Measurements from ENCODE around the gene CFAP73.

CFAP73 gene

DNA sequence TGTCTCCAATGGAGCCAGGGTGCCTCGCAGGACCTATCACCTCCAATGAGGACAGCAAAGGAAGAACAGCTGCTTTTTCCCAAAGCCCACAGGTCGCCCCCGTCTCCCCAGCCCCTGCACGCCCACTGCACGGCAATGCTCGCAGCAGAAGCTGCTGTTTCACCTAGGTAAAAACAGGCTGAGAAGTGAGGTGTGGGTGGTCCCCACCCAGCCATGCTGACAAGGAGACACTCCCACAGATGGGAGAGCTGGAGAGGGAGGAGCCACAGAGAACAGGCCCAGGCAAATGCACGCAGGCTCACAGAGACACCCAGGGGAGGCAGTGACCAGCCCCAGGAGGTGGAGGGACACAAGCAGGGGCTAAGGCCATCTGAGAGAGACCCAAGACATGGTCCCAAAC is 10.4 kb downstream of the CFAP73 start:
- no peak for DNase-seq (ENCODE audit: low spot score)
- TF ChIP-seq, protein P1, sequence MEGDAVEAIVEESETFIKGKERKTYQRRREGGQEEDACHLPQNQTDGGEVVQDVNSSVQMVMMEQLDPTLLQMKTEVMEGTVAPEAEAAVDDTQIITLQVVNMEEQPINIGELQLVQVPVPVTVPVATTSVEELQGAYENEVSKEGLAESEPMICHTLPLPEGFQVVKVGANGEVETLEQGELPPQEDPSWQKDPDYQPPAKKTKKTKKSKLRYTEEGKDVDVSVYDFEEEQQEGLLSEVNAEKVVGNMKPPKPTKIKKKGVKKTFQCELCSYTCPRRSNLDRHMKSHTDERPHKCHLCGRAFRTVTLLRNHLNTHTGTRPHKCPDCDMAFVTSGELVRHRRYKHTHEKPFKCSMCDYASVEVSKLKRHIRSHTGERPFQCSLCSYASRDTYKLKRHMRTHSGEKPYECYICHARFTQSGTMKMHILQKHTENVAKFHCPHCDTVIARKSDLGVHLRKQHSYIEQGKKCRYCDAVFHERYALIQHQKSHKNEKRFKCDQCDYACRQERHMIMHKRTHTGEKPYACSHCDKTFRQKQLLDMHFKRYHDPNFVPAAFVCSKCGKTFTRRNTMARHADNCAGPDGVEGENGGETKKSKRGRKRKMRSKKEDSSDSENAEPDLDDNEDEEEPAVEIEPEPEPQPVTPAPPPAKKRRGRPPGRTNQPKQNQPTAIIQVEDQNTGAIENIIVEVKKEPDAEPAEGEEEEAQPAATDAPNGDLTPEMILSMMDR (IDR thresholded peaks at IDR 0.05; ENCODE audit: extremely low read depth, missing control alignments): no peak

DNA sequence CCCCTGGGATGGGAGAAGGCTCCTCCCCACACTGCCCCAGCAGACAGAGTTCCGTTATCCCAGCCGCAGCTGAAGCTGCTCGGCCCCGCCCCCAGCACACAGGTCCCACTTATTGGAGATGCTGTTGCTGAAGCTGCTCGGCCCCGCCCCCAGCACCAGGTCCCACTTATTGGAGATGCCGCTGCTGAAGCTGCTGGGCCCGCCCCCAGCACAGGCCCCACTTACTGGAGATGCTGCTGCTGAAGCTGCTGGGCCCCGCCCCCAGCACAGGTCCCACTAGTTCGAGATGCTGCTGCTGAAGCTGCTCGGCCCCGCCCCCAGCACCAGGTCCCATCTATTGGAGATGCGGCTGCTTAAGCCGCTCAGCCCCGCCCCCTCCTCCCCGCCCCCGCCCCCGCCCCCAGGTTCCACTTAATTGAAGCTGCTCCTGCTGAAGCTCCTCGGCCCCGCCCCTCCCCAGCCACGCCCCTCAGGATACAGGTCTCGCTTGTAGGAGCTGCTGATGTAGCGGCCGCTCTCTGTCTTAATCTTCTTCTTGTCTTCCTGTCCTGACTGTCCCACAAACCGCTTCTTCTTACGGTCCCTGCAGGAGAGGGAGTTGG is 12.0 kb downstream of the CFAP73 start:
- TF ChIP-seq, protein P1 (IDR thresholded peaks at IDR 0.05; ENCODE audit: extremely low read depth, missing control alignments): no peak
- DNase-seq (ENCODE audit: low spot score): peak; percentile 66

DNA sequence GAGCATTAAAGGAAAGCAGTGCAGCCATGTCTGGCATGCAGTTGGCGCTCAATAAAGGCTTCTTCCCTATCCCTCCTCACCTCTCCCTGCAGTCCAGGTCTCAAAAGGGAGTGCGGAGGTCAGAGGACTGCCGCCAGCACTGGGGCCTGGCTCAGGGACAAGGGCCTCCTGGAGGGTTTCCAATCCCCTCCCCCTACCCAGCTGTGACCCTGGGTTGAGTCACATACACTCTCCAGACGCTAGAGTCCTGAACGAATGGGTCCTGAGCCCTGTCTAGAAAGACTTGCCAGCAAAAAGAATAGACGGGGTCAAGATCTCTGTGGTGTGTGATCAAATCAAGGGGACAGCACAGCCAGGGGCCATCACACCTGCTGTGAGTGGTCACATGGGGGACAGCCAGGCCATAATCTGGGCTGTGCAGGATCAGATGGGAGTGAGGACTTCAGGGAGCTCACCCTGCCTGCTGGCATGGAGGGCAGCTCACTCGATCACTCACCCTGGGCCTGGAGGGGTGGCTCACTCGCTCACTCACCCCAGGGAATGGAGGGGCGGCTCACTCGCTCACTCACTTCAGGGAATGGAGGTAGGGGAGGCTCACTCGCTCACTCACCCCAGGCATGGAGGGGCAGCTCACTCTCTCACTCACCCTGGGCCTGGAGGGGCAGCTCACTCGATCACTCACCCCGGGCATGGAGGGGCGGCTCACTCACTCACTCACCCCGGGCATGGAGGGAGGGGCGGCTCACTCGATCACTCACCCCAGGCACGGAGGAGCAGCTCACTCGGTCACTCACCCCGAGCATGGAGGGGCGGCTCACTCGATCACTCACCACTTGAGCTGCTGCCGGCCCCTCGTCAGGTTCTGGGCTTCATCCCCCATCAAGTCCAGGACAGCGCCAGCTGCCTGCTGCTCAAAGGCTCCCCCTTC is 12.8 kb downstream of the CFAP73 start:
- no peak for DNase-seq (ENCODE audit: low spot score)
- TF ChIP-seq, protein P1 (IDR thresholded peaks at IDR 0.05; ENCODE audit: extremely low read depth, missing control alignments): no peak

DNA sequence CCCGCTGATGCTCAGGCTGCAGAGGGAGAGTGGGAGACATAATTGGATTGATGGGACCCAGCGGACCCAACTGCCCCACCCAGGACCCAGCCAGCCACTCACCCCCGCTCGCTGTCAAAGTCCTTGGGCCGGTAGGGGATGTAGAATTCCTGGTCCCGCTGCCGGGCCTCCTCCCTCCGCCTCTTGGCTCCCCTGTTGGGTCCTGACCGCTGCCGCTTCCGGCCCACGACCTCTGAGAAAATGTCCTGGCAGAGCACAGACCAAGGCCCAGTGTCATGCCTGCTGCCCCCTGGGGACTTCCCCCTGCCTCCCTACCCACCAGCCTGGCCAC is 13.5 kb downstream of the CFAP73 start:
- TF ChIP-seq, protein P1 (IDR thresholded peaks at IDR 0.05; ENCODE audit: extremely low read depth, missing control alignments): no peak
- DNase-seq (ENCODE audit: low spot score): no peak

DNA sequence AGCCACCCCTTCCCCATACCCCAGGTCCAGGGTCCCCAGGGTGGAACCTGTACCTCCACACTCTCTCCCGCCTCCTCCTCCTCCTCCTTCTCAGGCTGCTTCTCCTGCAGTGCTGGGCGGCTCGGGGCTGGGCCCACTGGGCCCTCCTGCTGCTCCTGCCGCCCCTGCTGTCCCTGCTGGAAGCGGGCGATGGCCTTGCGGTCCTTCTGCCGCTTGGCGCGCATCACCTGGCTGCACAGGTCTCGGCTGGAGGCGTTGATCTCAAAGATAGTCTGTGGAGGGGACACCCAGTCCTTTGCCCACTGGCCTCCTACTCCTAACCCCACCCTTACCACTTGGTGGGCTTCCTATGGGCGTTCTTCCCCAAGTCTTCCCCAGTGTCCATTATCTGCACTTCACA is 14.5 kb downstream of the CFAP73 start:
- TF ChIP-seq, protein P1 (IDR thresholded peaks at IDR 0.05; ENCODE audit: extremely low read depth, missing control alignments): no peak
- DNase-seq (ENCODE audit: low spot score): no peak

DNA sequence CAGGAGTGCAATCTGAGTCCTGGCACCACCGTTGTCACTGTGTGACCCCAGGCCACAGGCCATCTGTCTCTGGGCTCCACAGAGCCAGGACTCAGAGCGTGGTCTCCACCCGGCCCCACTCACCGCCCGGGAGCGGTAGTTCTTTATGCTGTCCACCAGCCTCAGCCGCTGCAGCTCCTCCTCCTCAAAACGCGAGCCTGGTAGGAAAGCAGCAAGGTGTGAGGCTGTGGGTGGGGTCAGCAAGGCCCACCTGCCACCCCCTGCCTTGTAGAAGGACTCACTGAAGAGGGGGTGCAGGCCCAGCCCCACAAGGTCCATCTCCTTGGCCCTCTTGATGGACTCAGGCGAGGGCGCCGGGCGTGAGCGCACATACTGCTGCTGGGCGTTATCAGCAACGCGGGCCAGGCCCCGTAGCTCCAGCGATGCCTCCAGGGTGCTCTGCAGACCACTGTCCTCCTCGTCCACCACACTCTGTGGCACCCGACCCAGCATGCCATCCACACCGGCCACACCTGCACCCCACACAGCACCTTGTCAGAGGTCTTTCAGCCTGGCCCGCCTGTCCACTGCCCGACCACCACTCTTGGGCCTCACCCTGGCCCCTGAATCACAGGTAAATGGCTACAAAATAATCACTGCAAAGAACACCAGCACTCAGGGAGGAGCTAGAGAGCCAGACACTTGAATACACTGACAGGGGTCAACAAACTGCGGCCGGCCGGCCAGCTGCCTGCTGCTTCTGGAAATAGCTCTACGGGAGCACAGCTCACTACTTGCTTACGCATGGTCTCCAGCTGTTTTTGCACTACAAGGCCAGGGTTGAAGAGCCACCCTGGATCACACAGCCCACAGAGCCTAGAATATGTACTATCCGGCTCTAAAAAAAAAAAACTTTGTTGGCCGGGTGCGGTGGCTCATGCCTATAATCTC is 16.3 kb downstream of the CFAP73 start:
- no peak for DNase-seq (ENCODE audit: low spot score)
- TF ChIP-seq, protein P1 (IDR thresholded peaks at IDR 0.05; ENCODE audit: extremely low read depth, missing control alignments): no peak

Data from GM20000 (cell line).